ENCODE data around the gene TTC24.
A peak's percentile ranks its signal among the peaks of the same experiment; 100 is the strongest.
"Not testable (repeated sequence)": the region's sequence is repeated elsewhere in the genome, so short reads cannot be mapped to it uniquely, and the experiment has no call there.

Gene TTC24

GRCh38 chr1:156579472-156579871 lies at the start of gene TTC24:
Gene TTC24, plus strand, starts transcription at chr1:156579723. Its CDS starts 1,642 bp downstream, at chr1:156581365.
- DNase-seq (ENCODE audit: low spot score): no peak

GRCh38 chr1:156530006-156530405 lies 49.5 kb upstream of the TTC24 start:
- no peak for DNase-seq (ENCODE audit: low spot score)

- DNase-seq (ENCODE audit: low spot score): no peak
These were observed 47.1 kb upstream of the TTC24 start for GRCh38 chr1:156532374-156532773.

- no peak for DNase-seq (ENCODE audit: low spot score)
These were observed 45.8 kb upstream of the TTC24 start for GRCh38 chr1:156533568-156534220.

- no peak for DNase-seq (ENCODE audit: low spot score)
These were observed 45.0 kb upstream of the TTC24 start for GRCh38 chr1:156534424-156535060.

- no peak for DNase-seq (ENCODE audit: low spot score)
These were observed 42.5 kb upstream of the TTC24 start for GRCh38 chr1:156537027-156537426.

- no peak for DNase-seq (ENCODE audit: low spot score)
These were observed 40.6 kb upstream of the TTC24 start for GRCh38 chr1:156538711-156539440.

GRCh38 chr1:156539818-156540355 lies 39.6 kb upstream of the TTC24 start:
- DNase-seq (ENCODE audit: low spot score): no peak

GRCh38 chr1:156540955-156541354 lies 38.6 kb upstream of the TTC24 start:
- no peak for DNase-seq (ENCODE audit: low spot score)

- DNase-seq (ENCODE audit: low spot score): no peak
These were observed 36.5 kb upstream of the TTC24 start for GRCh38 chr1:156543066-156543465.

- DNase-seq (ENCODE audit: low spot score): no peak
These were observed 34.9 kb upstream of the TTC24 start for GRCh38 chr1:156544592-156545102.

- no peak for DNase-seq (ENCODE audit: low spot score)
These were observed 33.3 kb upstream of the TTC24 start for GRCh38 chr1:156546267-156546666.

- no peak for DNase-seq (ENCODE audit: low spot score)
These were observed 32.1 kb upstream of the TTC24 start for GRCh38 chr1:156547434-156547833.

GRCh38 chr1:156547982-156548381 lies 31.5 kb upstream of the TTC24 start:
- no peak for DNase-seq (ENCODE audit: low spot score)

GRCh38 chr1:156549390-156549789 lies 30.1 kb upstream of the TTC24 start:
- DNase-seq (ENCODE audit: low spot score): no peak

- DNase-seq (ENCODE audit: low spot score): no peak
These were observed 29.7 kb upstream of the TTC24 start for GRCh38 chr1:156549831-156550230.

- no peak for DNase-seq (ENCODE audit: low spot score)
These were observed 29.2 kb upstream of the TTC24 start for GRCh38 chr1:156550346-156550745.

- no peak for DNase-seq (ENCODE audit: low spot score)
These were observed 28.4 kb upstream of the TTC24 start for GRCh38 chr1:156551066-156551643.

- DNase-seq (ENCODE audit: low spot score): peak; percentile 32
These were observed 27.7 kb upstream of the TTC24 start for GRCh38 chr1:156551869-156552268.

- no peak for DNase-seq (ENCODE audit: low spot score)
These were observed 27.0 kb upstream of the TTC24 start for GRCh38 chr1:156552518-156552917.

GRCh38 chr1:156552937-156553336 lies 26.6 kb upstream of the TTC24 start:
- DNase-seq (ENCODE audit: low spot score): not testable (repeated sequence)

- no peak for DNase-seq (ENCODE audit: low spot score)
These were observed 25.6 kb upstream of the TTC24 start for GRCh38 chr1:156553860-156554485.
